HG03558 (cell line): ENCODE data around the gene ALX4.

ENCODE experiments used
- ATAC-seq: cut with Tn5 transposase; IDR thresholded peaks from one replicate; pipeline ENCODE4 v1.9.1; 2021; ENCODE audit warnings: moderate number of reproducible peaks; ENCODE audit not compliant: unreplicated experiment; ENCODE audit errors: extremely low read depth

ALX4 gene

GRCh38 chr11:44304091-44305025 lies 5.6 kb downstream of the ALX4 start:
- no peak for ATAC-seq

DNA sequence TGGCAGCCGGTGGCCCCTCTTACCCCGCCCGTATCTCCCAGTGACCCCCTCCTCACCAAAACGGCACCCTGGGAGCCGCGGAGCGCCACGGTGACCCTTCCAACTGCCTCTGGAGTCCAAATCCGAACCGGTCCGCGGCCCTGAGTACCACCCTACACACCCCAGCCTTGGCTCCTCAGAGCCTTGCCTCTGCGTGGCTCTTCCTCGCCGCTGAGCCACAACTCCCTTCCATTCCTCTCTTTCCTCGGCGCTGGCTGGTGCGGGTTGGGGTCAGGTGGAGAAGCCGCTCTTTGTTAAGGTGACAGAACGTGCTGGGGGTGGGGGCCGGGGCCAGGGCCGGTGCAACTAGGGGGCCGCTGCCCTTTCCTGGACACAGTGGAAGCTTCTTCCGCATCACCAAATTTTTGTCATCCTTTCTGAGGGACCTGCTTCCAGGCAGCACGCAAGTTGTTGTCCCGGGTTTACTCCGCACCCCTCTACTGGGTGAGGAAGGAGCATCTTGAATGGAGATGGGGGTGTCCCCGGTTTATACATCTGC lies 6.5 kb downstream of the ALX4 start:
- ATAC-seq = no peak

GRCh38 chr11:44301564-44302271 lies 8.2 kb downstream of the ALX4 start:
- ATAC-seq = no peak

DNA sequence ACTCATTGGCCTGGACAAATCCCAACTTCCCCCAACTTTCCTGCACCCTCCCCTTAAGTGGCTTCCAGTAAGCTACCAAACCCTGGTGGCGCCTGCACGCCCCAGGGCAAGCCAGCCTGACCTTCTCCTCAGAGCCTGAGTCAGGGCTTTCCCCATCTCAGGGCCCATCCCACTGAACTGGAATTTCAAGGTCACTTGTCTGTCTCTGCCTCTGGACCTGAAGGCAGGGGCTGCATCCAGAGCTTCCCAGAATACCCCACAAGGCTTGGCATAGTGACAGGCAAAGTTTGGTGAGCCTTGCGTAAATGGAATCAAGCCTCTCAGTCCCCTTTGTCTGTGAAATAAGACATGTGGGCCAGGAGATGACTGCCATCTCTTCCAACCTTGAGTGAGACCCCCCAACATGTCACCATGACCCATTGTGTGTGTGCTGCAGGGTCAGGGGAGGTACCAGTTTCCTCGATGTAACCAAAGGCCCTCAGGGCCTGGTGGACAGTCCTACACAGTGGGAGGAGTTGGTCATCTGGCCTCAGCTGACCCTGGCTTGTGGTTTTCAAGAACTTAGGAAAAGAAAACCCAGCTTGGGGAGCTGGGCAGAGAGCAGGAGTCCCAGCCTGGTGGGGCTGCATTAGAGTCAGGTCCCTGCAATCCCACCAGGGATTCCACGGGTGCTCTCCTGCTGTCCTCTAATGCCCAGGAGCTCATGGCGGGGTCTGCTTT lies 8.9 kb downstream of the ALX4 start:
- ATAC-seq = no peak

DNA sequence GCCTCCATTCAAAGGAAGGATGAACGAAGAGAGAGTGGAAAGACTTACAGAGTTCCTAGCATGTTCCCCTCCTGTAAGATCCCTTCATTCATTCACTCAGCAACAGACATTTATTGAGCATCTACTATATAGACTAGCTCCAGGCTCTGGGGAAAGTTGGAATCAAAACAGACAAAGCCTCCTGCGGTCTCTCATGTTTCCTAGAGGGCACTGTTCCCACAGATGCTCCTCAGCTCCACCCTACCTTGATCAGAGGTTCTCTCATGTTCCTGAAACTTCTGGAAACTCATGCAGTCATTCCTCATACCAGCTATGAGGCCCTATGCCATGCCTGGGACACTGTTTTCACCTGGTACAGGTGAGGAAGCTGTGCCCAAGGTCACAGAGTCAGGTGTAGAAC lies 11.1 kb downstream of the ALX4 start:
- ATAC-seq = no peak

DNA sequence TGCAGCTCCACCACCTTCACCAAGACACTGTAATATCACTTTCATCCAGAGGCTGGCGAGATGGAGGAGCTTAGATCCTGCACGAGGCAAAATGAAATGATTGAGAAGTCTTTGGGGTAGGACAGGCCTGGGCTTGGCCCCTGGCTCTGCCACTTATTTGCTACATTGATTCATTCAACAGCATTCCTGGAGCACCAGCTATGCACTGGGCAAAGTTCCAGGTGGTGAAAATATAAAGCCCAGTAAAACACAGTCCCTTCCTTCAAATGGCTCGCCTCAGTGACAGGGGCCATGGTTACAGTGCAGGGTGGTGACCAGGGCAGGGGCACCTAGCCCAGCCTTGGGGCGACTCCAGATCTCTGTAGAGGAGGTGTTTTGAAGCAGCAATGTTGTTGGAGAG lies 19.7 kb downstream of the ALX4 start:
- ATAC-seq = no peak

DNA sequence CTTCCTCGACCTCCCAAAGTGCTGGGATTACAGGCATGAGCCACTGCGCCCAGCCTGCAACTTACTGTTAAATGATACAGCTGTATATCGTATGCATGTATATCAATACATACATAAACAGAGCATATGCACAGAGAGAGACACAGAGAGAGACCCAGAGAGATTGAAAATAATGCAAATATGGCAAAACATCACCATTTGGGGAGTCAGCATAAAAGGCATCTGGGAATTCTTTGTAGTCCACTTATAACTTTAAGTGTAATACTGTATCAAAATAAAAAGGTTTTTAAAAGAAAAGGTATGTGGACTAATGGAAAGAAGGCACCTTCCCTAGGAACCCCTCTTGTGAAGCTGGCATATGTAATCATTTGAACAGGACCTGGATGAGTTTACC lies 21.8 kb downstream of the ALX4 start:
- no peak for ATAC-seq

- no peak for ATAC-seq
Observed at GRCh38 chr11:44286911-44287310, 23.0 kb downstream of the ALX4 start.

DNA sequence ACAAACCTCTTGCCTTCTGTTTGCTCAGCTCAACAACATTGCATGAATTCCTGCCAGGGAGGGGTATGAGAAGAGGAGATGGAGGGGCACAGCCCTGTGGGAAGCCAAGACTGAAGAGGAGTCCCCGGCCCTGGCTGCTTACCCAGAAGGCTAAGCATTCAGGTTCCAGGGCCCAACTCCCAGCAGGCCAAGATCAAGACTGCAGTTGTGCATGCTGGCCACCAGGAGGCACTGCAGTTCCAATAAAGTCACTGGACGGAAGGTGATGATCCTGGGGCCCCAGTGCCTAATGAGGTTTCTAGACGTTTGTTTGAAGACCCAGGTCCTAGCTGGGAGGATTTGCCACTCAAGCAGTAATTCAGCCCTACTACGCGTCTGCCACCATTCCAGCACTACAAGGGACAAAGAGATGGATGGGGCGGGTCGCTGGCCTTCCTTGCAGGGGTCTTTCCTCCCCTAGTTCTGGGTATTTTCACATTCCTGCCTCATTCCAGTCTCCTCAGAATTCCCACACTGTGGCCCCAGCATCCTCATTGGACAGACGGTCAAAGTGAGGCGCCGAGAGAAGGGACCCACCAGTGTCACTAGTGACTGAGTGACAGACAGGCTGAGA lies 23.6 kb downstream of the ALX4 start:
- ATAC-seq = peak; percentile 49

- no peak for ATAC-seq
Observed at GRCh38 chr11:44285756-44286155, 24.2 kb downstream of the ALX4 start.

- no peak for ATAC-seq
Observed at GRCh38 chr11:44282620-44283019, 27.3 kb downstream of the ALX4 start.

DNA sequence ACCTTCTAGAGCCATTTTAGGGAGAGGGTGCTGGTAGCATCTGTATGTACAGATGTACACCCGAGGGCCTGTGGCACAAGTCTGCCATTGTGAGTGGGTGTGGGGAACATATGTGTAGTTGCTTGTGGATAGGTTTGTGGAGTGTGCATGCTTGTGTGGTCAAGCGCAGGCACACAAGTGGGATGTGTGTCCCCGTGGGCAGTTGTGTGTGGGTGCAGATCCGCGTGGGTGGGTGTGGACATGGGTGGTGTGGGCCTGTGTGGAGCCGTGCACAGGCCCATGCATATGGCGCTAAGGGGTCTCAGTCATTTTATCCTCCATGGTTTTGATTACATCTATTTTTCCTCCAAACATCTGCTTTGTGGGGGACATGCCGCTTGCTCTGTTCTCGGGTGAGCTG lies 28.8 kb downstream of the ALX4 start:
- no peak for ATAC-seq

DNA sequence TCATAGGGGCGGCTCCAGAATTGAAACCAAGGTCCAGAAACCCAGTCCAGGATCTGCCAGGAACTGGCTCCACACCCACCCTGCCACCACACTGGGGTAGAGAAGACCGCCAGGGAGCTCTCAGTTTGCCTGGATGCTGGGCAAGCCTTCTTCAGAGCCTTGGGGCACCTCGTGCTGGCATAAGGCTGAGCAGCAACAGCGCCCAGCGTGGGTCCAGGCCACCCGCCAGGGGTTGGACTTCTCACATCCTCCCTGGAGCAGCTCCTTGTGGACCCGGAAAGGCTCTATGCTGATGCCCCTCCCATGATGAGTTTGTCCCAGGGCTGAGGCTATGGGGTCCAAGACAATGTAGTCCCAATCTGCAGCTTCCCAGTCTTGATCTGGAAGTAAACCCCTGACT lies 29.7 kb downstream of the ALX4 start:
- ATAC-seq = no peak

- no peak for ATAC-seq
Observed at GRCh38 chr11:44279483-44279882, 30.5 kb downstream of the ALX4 start.

DNA sequence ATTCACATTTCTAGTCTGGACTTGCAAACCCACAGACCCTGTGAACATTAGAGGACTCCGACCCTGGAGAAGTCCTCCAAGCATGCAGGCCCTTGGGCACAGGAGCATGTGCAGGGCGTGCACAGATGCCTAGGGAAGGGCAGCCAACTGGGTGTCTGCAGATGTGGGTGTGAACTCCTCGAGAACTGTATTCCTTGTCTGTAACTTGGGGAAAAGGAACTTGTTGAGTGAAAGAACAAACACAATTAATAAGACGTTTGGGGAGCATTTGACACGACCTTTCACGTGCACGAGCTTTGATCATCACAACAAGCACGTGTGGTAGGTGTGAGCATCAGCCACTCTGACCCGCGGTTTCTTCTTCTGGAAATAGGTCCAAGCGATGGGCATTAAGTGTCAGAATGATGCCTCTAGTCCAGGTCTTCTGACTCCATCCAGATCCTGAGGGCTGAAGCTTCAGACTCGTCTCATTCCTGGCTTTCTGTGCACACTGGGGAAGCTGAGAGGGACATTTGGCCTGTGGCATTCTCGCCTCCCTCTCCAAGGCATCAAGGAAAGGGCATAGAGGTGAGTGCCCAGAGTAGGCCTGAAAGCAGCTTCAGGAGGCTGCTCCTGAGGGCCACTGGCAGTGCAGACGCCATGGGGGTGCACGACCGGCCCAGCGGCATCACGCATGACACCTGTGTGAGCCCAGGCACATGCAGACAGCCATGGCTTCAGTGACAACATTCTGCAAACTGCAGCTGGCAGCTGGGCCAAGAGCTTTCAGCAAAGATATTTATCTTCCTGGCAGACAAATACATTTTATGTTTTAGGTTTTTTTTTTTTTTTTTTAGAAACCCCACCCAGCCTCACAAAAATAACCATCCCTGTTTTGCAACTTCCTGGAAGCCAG lies 32.5 kb downstream of the ALX4 start:
- ATAC-seq = no peak

GRCh38 chr11:44275961-44276550 lies 33.9 kb downstream of the ALX4 start:
- no peak for ATAC-seq

GRCh38 chr11:44275241-44275640 lies 34.7 kb downstream of the ALX4 start:
- no peak for ATAC-seq

DNA sequence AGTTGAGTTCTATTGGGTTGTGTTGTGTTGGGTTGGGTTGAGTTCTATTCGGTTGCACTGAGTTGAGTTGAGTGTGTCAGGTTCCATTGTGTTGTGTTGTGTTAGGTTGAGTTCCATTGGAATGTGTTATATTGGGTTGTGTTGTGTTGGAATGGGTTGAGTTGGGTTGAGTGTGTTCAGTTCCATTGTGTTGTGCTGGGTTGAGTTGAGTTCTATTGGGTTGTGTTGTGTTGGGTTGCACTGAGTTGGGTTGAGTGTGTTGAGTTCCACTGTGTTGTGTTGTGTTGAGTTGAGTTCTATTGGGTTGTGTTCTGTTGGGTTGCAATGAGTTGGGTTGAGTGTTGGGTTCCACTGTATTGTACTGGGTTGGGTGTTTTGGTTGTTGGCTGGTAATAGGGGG lies 35.5 kb downstream of the ALX4 start:
- no peak for ATAC-seq

DNA sequence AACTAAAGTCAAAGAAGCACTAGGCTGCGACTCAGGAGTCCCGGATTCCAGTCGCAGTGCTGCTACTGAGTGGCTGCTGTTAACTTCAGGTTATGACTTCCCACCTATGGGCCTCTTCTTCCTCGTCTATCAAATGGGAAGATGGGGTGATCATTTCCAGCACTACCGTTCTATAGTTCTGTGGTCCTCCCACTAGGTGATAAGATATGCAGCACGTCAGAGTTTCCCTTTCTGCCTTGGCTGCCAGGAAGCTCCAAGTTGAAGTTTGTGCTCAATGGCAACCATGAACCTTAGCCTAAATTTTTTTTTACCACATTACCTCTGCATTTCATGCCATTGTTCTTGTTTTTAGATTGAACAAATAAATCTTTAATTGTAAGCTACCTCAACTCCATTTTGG lies 38.7 kb downstream of the ALX4 start:
- no peak for ATAC-seq
